ENCODE measurements around the gene NFATC1. TPM values are rescaled to one million over a fixed set of nuclear protein-coding genes. Genes with fewer than 3 reads are reported as not detected.

Gene NFATC1
- total RNA-seq, 1 donor from 2014 or later = 0.46 TPM

- no peak overlapping the region for H3K4me3 ChIP-seq (ENCODE audit: low read depth, low read length)
- no peak for TF ChIP-seq CTCF (conservative IDR thresholded peaks at IDR 0.05; ENCODE audit: low read depth, low read length)
- DNase-seq (ENCODE audit: low read depth) = no peak
Measured at GRCh38 chr18:79442508-79443221, 46.9 kb downstream of the NFATC1 start.

GRCh38 chr18:79445221-79445620, 49.5 kb downstream of the NFATC1 start:
- no peak overlapping the region for H3K4me3 ChIP-seq (ENCODE audit: low read depth, low read length)
- no peak for DNase-seq (ENCODE audit: low read depth)
- TF ChIP-seq CTCF (conservative IDR thresholded peaks at IDR 0.05; ENCODE audit: low read depth, low read length) = no peak

- DNase-seq (ENCODE audit: low read depth) = no peak
- no peak for TF ChIP-seq CTCF (conservative IDR thresholded peaks at IDR 0.05; ENCODE audit: low read depth, low read length)
- no peak overlapping the region for H3K4me3 ChIP-seq (ENCODE audit: low read depth, low read length)
Measured at GRCh38 chr18:79445696-79446561, 50.2 kb downstream of the NFATC1 start.

- H3K4me3 ChIP-seq (ENCODE audit: low read depth, low read length) = no peak overlapping the region
- DNase-seq (ENCODE audit: low read depth) = no peak
- no peak for TF ChIP-seq CTCF (conservative IDR thresholded peaks at IDR 0.05; ENCODE audit: low read depth, low read length)
Measured at GRCh38 chr18:79446931-79447330, 51.2 kb downstream of the NFATC1 start.

- no peak for DNase-seq (ENCODE audit: low read depth)
- TF ChIP-seq CTCF (conservative IDR thresholded peaks at IDR 0.05; ENCODE audit: low read depth, low read length) = no peak
- H3K4me3 ChIP-seq (ENCODE audit: low read depth, low read length) = no peak overlapping the region
Measured at GRCh38 chr18:79447703-79448367, 52.1 kb downstream of the NFATC1 start.

- DNase-seq (ENCODE audit: low read depth) = no peak
- no peak for TF ChIP-seq CTCF (conservative IDR thresholded peaks at IDR 0.05; ENCODE audit: low read depth, low read length)
- no peak overlapping the region for H3K4me3 ChIP-seq (ENCODE audit: low read depth, low read length)
Measured at GRCh38 chr18:79448621-79449020, 52.9 kb downstream of the NFATC1 start.

All from epithelial cell of proximal tubule (primary cell).